Measurements from ENCODE around the gene TRAF7.

- TF ChIP-seq CTCF (IDR thresholded peaks at IDR 0.05; ENCODE audit: low read length) (no peak), EZH2 (IDR thresholded peaks at IDR 0.05; ENCODE audit: borderline replicate concordance, low read length) (no peak)
Observed at GRCh38 chr16:2179107-2179501, 23.5 kb downstream of the TRAF7 start.
